AG10803 (cell line): ENCODE data around the gene MPZL3.

Experiments
- DNase-seq: peaks from one replicate; pipeline ENCODE4 v3.0.0; 2010; ENCODE audit warnings: low read depth
- H3K4me3 ChIP-seq: 2 replicates; pipeline ENCODE4 v1.5.1; 2011; ENCODE audit warnings: mild to moderate bottlenecking, low read length, control low read depth
- CTCF ChIP-seq: conservative IDR thresholded peaks from 2 replicates; pipeline ENCODE4 v1.5.1; 2011; ENCODE audit warnings: mild to moderate bottlenecking, low read length, control low read depth, inconsistent platforms

Gene MPZL3

GRCh38 chr11:118206391-118207031, 45.7 kb downstream of the MPZL3 start:
- no peak for TF ChIP-seq CTCF
- DNase-seq, result no peak
- no peak overlapping the region for H3K4me3 ChIP-seq

DNA sequence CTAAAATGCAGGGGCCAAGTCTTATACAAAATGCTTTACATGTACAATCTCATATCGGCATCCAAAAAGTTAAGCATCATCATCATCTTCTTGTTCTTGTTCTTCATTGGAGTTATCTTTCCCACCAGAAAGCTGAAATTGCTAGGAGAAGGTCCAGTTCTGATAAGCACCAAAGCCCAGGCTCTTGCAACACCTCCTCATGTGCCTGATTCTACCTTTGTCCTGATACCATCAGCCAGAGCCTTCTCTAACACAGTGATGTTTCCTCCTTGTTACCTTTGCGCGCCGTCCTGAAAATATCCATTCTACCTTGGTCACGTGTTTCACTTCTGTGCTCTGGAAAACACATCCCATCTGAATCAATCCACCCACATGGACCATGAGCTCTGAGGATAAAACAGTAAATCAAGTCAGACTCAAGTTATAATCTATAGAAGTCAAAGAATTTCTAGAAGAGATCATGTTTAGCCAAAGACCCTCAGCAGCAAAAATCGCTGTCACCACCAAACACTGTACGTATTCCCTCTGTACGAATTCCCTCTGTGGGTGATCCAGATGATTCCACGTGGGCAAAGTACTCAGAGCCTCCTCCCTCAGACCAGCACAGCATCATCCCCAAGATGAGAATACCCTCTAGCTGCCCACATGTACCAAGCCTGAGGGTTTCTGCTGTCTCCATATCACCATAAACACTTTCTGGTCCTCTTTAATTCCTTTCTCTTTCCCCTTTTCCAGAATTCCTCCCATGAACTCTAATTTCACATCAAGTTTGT, 46.4 kb downstream of the MPZL3 start:
- TF ChIP-seq CTCF, result no peak
- DNase-seq, result no peak
- H3K4me3 ChIP-seq, result no peak overlapping the region

GRCh38 chr11:118202599-118203422, 49.4 kb downstream of the MPZL3 start:
- no peak for DNase-seq
- H3K4me3 ChIP-seq, result no peak overlapping the region
- no peak for TF ChIP-seq CTCF

DNA sequence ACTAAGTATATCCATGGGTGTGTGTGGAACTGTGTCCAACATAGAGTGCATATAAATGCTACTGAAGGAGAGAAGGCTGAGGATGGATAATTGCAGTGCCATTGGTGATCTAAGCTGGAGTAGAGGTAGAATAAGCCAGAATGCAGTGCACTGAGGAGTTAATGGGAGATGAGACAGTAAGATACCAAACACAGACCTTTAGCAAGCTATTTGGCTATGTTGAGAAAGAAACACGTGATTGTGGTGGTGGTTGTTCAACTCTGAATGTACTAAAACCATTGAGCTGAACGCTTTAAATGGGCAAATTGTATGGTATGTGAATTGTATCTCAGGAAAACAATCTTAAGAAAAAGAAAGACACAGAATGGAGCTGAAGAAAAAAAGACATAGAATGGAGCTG, 50.2 kb downstream of the MPZL3 start:
- TF ChIP-seq CTCF, result no peak
- no peak for DNase-seq

GRCh38 chr11:118200901-118201680, 51.1 kb downstream of the MPZL3 start:
- no peak for DNase-seq
- H3K4me3 ChIP-seq, result no peak overlapping the region
- TF ChIP-seq CTCF, result no peak

More for the DNA sequence above, 50.2 kb downstream of the MPZL3 start:
- no peak overlapping the region for H3K4me3 ChIP-seq

DNA sequence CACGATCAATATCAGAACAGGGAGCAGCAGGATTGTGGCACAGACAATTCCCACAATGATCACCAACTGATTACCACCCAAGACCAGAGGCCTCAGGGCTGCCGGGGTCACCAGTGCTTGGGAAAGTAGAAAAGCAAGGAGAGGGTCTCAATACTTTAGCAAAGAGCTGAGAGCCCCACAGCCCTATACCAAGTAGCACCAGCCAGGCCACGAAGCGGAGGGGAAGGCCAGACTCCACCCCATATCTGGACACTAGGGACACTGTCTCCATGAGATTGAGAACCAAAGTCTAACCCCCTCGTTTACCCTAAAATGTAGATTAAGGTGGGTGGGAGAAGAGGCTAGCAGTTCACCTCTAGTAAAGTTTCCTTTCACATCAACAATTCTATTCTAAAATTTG, 51.7 kb downstream of the MPZL3 start:
- DNase-seq, result no peak

More for the DNA sequence above, 51.7 kb downstream of the MPZL3 start:
- H3K4me3 ChIP-seq, result no peak overlapping the region
- TF ChIP-seq CTCF, result no peak
